NCI-H1105 (cell line): ENCODE measurements around the gene NDUFA7.
A peak's percentile ranks its signal among the peaks of the same experiment; 100 is the strongest.
"Not testable (repeated sequence)": the region's sequence is repeated elsewhere in the genome, so short reads cannot be mapped to it uniquely, and the experiment has no call there.

Experiments used
- DNase-seq: peaks from one replicate; lab custom pipeline; 2025; lab: John Stamatoyannopoulos, UW

Gene NDUFA7

DNA sequence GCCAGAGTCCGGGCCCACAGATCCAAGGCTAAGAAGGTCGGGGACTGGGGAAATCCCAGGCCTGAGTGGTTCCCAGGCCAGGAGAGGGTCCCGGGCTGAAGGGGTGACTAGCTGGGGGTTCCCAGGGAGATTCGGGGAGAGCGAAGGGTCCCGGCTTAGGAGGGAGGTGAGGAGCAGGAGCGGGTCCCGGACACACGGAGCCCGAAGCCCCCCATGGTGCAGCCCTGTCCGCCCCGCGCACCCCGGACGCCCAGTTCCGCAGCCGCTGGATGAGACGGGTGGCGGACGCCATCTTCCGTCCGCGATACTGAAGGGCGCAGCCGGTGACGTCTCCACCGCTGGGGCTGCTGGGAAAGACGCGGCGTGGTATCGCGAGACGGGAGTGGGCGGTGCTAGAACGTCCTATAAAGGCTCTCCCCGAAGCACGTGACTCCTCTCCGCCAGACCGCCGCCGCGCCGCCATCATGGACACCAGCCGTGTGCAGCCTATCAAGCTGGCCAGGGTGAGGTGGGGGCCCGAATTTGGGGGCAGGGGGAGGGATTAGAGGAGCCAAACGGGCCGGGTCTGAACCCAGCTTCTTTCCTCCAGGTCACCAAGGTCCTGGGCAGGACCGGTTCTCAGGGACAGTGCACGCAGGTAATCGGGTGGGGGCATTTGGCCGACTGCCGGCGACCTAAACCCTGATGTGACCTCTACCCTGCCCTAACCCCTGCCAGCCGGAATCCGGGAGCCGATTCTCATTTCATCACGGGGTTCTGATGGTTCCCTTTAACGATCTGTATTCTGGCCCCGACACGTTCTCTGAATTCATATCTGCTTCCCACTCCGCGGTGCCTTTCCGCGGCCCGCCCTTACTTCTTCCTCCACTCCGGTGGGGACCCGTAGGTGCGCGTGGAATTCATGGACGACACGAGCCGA, at the start of gene NDUFA7, which contains the start of gene RPS28:
Gene NDUFA7, minus strand, starts transcription at position 309 of the 919 bp plus-strand sequence. Its CDS starts 17 bp downstream, at position 292.
Gene RPS28, plus strand, starts transcription at position 430 of the 919 bp plus-strand sequence. Its CDS starts 35 bp downstream, at position 465.
- peak; percentile 93 for DNase-seq

- no peak for DNase-seq
Measured at GRCh38 chr19:8370176-8371010, 49.2 kb upstream of the NDUFA7 start.

DNA sequence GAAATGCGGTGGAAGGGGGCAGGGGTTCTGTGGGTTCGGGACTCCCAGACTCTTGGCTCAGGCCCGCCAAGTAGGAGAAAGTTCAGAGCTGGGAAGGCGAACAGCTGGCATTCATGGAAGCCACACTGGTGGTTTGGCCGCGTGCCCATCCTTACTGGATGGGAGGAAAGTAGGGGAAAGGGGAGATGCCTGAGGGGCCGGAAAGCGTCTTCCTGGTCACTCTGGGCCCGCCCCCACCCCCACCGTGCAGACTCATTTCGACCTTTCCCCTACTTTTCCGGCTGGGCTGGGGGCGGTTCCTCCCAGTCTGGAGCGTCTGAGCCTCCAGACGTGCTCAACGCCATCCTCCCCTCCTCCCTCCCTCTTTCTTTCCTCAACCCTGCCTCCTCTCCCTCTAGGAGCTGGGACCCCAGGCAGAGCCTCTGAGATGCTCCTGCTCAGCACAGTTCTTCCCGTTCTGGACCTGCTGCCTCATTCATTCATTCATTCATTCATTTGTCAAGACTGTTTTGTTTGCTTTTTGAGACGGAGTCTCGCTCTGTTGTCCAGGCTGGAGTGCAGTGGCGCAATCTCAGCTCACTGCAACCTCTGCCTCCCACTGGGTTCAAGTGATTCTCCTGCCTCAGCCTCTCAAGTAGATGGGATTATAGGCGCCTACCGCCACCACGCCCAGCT, 46.3 kb upstream of the NDUFA7 start:
- peak; percentile 72 for DNase-seq

GRCh38 chr19:8366961-8367326, 45.8 kb upstream of the NDUFA7 start:
- DNase-seq, result no peak

- no peak for DNase-seq
Measured at GRCh38 chr19:8366121-8366581, 45.0 kb upstream of the NDUFA7 start.

DNA sequence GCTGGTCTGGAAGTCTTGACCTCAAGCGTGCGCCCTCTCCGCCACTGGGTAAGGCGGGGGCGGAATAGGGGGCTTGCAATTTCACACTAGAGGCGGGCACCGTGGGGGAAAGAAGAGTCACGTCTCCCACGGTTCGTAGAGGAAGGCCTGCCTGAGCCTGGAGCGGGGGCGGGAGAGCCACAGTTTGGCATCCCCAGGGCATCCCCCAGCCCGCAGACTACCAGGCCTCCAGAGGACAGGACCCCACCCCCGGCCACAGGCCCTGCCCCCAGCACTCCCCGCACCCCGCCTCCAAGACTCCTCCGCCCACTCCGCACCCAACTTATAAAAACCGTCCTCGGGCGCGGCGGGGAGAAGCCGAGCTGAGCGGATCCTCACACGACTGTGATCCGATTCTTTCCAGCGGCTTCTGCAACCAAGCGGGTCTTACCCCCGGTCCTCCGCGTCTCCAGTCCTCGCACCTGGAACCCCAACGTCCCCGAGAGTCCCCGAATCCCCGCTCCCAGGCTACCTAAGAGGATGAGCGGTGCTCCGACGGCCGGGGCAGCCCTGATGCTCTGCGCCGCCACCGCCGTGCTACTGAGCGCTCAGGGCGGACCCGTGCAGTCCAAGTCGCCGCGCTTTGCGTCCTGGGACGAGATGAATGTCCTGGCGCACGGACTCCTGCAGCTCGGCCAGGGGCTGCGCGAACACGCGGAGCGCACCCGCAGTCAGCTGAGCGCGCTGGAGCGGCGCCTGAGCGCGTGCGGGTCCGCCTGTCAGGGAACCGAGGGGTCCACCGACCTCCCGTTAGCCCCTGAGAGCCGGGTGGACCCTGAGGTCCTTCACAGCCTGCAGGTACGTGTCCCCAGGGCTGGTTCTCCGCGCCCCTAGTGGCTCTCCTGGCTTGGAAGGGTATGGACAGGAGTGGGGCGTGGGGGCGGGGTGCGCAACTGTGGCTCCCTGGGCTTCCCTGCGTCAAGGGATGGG, 42.9 kb upstream of the NDUFA7 start, which contains the start of gene ANGPTL4:
Gene ANGPTL4, plus strand, starts transcription at position 353 of the 969 bp plus-strand sequence. Its CDS starts 167 bp downstream, at position 520.
- DNase-seq, result no peak

GRCh38 chr19:8361921-8362793, 41.0 kb upstream of the NDUFA7 start:
- DNase-seq, result peak; percentile 73

DNA sequence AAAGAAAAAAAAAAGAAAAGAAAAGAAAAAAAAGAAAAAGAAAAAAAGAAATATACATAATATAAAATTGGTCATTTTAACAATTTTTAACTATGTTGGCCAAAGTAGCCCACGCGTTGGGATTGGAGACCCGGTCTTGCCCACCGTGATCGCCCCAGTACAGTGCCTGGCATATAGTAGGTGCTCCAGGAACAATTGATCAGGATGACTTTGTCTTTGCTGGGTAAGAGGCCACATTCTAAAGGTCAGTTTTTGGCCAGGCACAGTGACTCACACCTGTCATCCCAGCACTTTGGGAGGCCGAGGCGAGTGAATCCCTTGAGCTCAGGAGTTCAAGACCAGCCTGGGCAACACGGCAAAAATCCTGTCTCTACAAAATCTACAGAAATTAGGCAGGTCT, 39.0 kb upstream of the NDUFA7 start:
- no peak for DNase-seq

DNA sequence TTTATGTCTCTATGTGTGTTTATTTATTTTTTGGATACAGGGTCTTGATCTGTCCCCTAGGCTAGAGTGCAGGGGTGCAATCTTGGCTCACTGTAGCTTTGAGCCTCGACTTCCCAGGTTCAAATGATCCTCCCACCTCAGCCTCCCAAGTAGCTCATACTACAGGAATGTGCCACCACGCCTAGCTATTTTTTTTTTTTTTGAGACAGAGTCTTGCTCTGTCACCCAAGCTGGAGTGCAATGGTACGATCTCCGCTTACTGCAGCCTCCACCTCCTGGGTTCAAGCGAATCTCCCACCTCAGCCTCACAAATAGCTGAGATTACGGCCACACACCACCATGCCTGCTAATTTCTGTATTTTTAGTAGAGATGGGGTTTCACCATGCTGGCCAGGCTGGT, 37.8 kb upstream of the NDUFA7 start:
- DNase-seq, result no peak

- DNase-seq, result no peak
Measured at GRCh38 chr19:8357007-8357521, 35.9 kb upstream of the NDUFA7 start.

GRCh38 chr19:8355631-8356402, 34.6 kb upstream of the NDUFA7 start:
- DNase-seq, result no peak

- not testable (repeated sequence) for DNase-seq
Measured at GRCh38 chr19:8352845-8353244, 31.7 kb upstream of the NDUFA7 start.

- no peak for DNase-seq
Measured at GRCh38 chr19:8352134-8352827, 31.1 kb upstream of the NDUFA7 start.

GRCh38 chr19:8349629-8350372, 28.6 kb upstream of the NDUFA7 start:
- not testable (repeated sequence) for DNase-seq

DNA sequence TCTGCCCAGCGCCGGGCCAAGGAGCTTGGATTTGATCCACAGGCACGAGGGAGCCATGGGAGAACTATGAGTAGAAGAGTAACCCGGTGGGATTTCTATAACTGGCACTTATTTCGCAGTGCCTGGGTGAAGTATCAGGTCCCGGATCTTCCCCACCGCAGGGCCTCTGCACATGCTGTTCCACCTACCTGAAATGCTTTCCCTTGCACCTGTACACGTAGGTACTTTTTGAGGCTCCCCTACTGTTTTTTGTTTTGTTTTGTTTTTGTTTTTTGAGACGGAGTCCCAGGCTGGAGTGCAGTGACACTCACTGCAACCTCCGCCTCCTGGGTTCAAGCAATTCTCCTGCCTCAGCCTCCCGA, 22.3 kb upstream of the NDUFA7 start:
- no peak for DNase-seq

DNA sequence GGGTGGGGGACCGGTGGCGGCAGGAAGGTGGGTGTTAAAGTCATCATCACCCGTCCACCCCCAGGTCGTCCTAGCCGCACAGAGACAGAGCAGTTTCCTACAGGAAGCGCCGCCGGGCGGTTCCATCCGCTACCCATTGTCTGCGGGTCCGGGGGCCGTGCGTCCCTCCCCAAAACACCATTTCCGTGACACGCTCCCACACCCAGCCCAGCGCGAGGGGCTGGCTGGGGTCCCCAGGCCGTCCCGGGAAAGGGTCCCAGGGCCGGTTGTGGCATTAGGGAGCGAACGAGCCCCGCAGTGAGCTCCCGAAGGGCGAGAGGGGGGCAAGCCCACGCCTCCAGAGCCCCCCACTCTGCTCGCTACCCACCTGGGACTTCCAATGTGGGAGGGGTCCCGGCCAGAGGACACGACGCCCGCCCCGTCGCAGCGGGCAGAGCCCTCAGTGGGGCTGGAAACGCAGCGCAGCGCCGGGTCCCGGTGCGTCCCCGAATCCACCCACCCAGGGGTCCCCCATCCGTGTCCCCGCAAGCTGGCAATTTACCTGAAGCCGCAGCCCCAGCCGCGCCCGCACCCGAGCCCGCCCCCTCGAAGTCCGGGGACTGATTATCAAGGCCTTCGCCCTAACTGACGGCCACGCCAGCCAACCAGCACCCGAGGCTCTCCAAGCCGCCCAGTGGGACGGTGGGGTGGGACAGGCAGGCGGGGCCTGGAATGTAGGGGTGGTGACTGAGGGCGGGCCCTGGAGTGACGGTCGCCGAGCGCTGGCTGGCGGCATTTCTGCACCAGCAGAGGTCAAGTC, 21.7 kb upstream of the NDUFA7 start, which contains the start of gene KANK3:
Gene KANK3, minus strand, starts transcription at position 579 of the 799 bp plus-strand sequence. CDS start 5,434 bp downstream, outside the sequence.
- peak; percentile 81 for DNase-seq
